Measurements from ENCODE around the gene FHIT. TPM values are rescaled to one million over a fixed set of nuclear protein-coding genes. Genes with fewer than 3 reads are reported as not detected.

Gene FHIT
- total RNA-seq, 4 donors from 2014 or later, result 8.8 to 35.6 (median 12.6) TPM

- TF ChIP-seq POLR2A (IDR thresholded peaks at IDR 0.05), result no peak
- TF ChIP-seq, protein P1, sequence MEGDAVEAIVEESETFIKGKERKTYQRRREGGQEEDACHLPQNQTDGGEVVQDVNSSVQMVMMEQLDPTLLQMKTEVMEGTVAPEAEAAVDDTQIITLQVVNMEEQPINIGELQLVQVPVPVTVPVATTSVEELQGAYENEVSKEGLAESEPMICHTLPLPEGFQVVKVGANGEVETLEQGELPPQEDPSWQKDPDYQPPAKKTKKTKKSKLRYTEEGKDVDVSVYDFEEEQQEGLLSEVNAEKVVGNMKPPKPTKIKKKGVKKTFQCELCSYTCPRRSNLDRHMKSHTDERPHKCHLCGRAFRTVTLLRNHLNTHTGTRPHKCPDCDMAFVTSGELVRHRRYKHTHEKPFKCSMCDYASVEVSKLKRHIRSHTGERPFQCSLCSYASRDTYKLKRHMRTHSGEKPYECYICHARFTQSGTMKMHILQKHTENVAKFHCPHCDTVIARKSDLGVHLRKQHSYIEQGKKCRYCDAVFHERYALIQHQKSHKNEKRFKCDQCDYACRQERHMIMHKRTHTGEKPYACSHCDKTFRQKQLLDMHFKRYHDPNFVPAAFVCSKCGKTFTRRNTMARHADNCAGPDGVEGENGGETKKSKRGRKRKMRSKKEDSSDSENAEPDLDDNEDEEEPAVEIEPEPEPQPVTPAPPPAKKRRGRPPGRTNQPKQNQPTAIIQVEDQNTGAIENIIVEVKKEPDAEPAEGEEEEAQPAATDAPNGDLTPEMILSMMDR (IDR thresholded peaks at IDR 0.05), result no peak
- no peak for TF ChIP-seq POLR2AphosphoS5 (IDR thresholded peaks at IDR 0.05)
- no peak for TF ChIP-seq EP300 (IDR thresholded peaks at IDR 0.05)
- 91% methylated on average over 2 of the region's 2 CpGs for WGBS
Measured at GRCh38 chr3:60855250-60855649, 396.0 kb downstream of the FHIT start.

GRCh38 chr3:60854791-60855190 lies 396.5 kb downstream of the FHIT start:
- H3K27ac ChIP-seq, result no peak overlapping the region
- TF ChIP-seq POLR2A (IDR thresholded peaks at IDR 0.05), result no peak
- no peak overlapping the region for H3K4me3 ChIP-seq
- DNase-seq (ENCODE audit: low spot score in 2 of 2), result no peak
- H3K36me3 ChIP-seq, result no peaks in the 10 kb centered on the region
- no peaks in the 10 kb centered on the region for H3K4me1 ChIP-seq
- 94% methylated on average over 1 of the region's 1 CpG for WGBS
- H3K9me3 ChIP-seq, result no peaks in the 10 kb centered on the region
- H3K27me3 ChIP-seq, result no peaks in the 10 kb centered on the region

More at GRCh38 chr3:60855250-60855649, 396.0 kb downstream of the FHIT start:
- Histone ChIP-seq H3K27me3 (no peaks in the 10 kb centered on the region), H3K4me3 (no peak overlapping the region), H3K9me3 (no peaks in the 10 kb centered on the region), H3K36me3 (no peaks in the 10 kb centered on the region), H3K4me1 (no peaks in the 10 kb centered on the region), H3K27ac (no peak overlapping the region)
- DNase-seq (ENCODE audit: low spot score in 2 of 2), result no peak

- WGBS, result 31% methylated on average over 2 of the region's 2 CpGs
- Histone ChIP-seq H3K27ac (no peak overlapping the region), H3K27me3 (no peaks in the 10 kb centered on the region), H3K4me3 (no peak overlapping the region), H3K36me3 (no peaks in the 10 kb centered on the region), H3K4me1 (no peaks in the 10 kb centered on the region), H3K9me3 (no peaks in the 10 kb centered on the region)
- TF ChIP-seq, protein P1 (IDR thresholded peaks at IDR 0.05), result no peak
- TF ChIP-seq EP300 (IDR thresholded peaks at IDR 0.05) (no peak), POLR2AphosphoS5 (IDR thresholded peaks at IDR 0.05) (no peak), POLR2A (IDR thresholded peaks at IDR 0.05) (no peak)
- DNase-seq (ENCODE audit: low spot score in 2 of 2), result no peak
Measured at GRCh38 chr3:60847791-60848190, 403.5 kb downstream of the FHIT start.

GRCh38 chr3:60844256-60844655 lies 407.0 kb downstream of the FHIT start:
- H3K27ac ChIP-seq, result no peak overlapping the region
- DNase-seq (ENCODE audit: low spot score in 2 of 2), result no peak
- H3K4me1 ChIP-seq, result no peaks in the 10 kb centered on the region
- no peaks in the 10 kb centered on the region for H3K9me3 ChIP-seq
- H3K36me3 ChIP-seq, result no peaks in the 10 kb centered on the region
- no peaks in the 10 kb centered on the region for H3K27me3 ChIP-seq
- TF ChIP-seq EP300 (IDR thresholded peaks at IDR 0.05) (no peak), POLR2A (IDR thresholded peaks at IDR 0.05) (no peak), POLR2AphosphoS5 (IDR thresholded peaks at IDR 0.05) (no peak)
- TF ChIP-seq, protein P1 (IDR thresholded peaks at IDR 0.05), result no peak
- no peak overlapping the region for H3K4me3 ChIP-seq
- 81% methylated on average over 1 of the region's 1 CpG for WGBS

GRCh38 chr3:60841355-60841754 lies 409.9 kb downstream of the FHIT start:
- Histone ChIP-seq H3K4me1 (no peaks in the 10 kb centered on the region), H3K27me3 (no peaks in the 10 kb centered on the region), H3K9me3 (no peaks in the 10 kb centered on the region), H3K27ac (no peak overlapping the region), H3K4me3 (no peak overlapping the region), H3K36me3 (no peaks in the 10 kb centered on the region)
- DNase-seq (ENCODE audit: low spot score in 2 of 2), result no peak
- WGBS, result 89% methylated on average over 2 of the region's 2 CpGs
- TF ChIP-seq EP300 (IDR thresholded peaks at IDR 0.05) (no peak), POLR2AphosphoS5 (IDR thresholded peaks at IDR 0.05) (no peak), POLR2A (IDR thresholded peaks at IDR 0.05) (no peak)
- TF ChIP-seq, protein P1 (IDR thresholded peaks at IDR 0.05), result no peak

DNA sequence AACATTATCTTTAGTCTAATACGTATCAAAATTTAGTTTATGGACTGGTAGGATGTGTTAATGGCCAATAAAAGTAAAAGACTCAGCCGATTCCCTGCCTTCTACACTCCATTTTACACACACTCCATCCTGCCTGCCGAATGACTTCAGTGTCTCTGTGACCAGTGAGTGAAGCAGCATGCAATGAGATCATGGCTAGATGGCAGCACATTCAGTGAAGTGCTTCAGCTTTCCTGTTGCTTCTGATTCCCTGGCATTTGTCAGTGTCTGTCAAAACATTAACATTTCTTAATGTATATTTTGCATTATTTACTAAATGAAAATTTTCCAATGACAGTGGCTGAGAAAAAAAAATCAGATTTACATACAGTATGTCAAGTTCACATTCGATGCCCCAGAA lies 412.0 kb downstream of the FHIT start:
- no peaks in the 10 kb centered on the region for H3K27me3 ChIP-seq
- H3K36me3 ChIP-seq, result no peaks in the 10 kb centered on the region
- DNase-seq (ENCODE audit: low spot score in 2 of 2), result no peak
- H3K4me3 ChIP-seq, result no peak overlapping the region
- no peak for TF ChIP-seq POLR2AphosphoS5 (IDR thresholded peaks at IDR 0.05)
- TF ChIP-seq POLR2A (IDR thresholded peaks at IDR 0.05), result no peak
- TF ChIP-seq EP300 (IDR thresholded peaks at IDR 0.05), result no peak
- TF ChIP-seq, protein P1 (IDR thresholded peaks at IDR 0.05), result no peak
- H3K9me3 ChIP-seq, result no peaks in the 10 kb centered on the region
- H3K27ac ChIP-seq, result no peak overlapping the region
- no peaks in the 10 kb centered on the region for H3K4me1 ChIP-seq
- 71% methylated on average over 4 of the region's 4 CpGs for WGBS

All from suprapubic skin (tissue), 4 donors.